Neural cell (in vitro differentiated cells): ENCODE data around the gene FAM107B. TPM values are rescaled to one million over a fixed set of nuclear protein-coding genes. Genes with fewer than 3 reads are reported as not detected.

Source experiments
- H2AFZ ChIP-seq: fragments of 200-600, 300-800 bp; sonication (generic), shearing (Covaris generic); 2 replicates; pipeline ENCODE4 v1.6.0; 2014; ENCODE audit warnings: low read depth, mild to moderate bottlenecking, antibody characterized with exemption, low read length, moderate library complexity
- H3F3A ChIP-seq: fragments of 200-600 bp; shearing (Covaris generic); 2 replicates; pipeline ENCODE4 v1.6.1; 2016; ENCODE audit warnings: mild to moderate bottlenecking, moderate library complexity, mixed read lengths, antibody characterized with exemption, low read length; ENCODE audit not compliant: insufficient read depth, poor library complexity, severe bottlenecking
- H3K27ac ChIP-seq: fragments of 200-600, 300-800 bp; sonication (generic), shearing (Covaris generic); 2 replicates; pipeline ENCODE4 v1.5.1; 2014; ENCODE audit warnings: mild to moderate bottlenecking, low read length, moderate library complexity
- H3K27me3 ChIP-seq: fragments of 300-800, 200-600 bp; sonication (generic), shearing (Covaris generic); 2 replicates; pipeline ENCODE4 v1.6.0; 2014; ENCODE audit warnings: mild to moderate bottlenecking, low read depth, low read length, moderate library complexity; ENCODE audit not compliant: insufficient read depth
- H3K36me3 ChIP-seq: fragments of 300-800, 200-600 bp; sonication (generic), shearing (Covaris generic); 2 replicates; pipeline ENCODE4 v1.5.1; 2014; ENCODE audit warnings: mild to moderate bottlenecking, antibody characterized with exemption, low read length, moderate library complexity; ENCODE audit not compliant: insufficient read depth
- H3K4me2 ChIP-seq: fragments of 300-800, 200-600 bp; sonication (generic), shearing (Covaris generic); 2 replicates; pipeline ENCODE4 v1.6.0; 2014; ENCODE audit warnings: mild to moderate bottlenecking, low read length
- H3K4me3 ChIP-seq: fragments of 300-800, 200-600 bp; sonication (generic), shearing (Covaris generic); 2 replicates; pipeline ENCODE4 v1.5.1; 2014; ENCODE audit warnings: mild to moderate bottlenecking, low read length, moderate library complexity
- H3K79me2 ChIP-seq: fragments of 200-600 bp; shearing (Covaris generic); replicated peaks from 2 replicates; pipeline ENCODE4 v1.6.0; 2014; ENCODE audit warnings: mild to moderate bottlenecking, low read length, moderate library complexity; ENCODE audit not compliant: insufficient read depth
- H3K9ac ChIP-seq: fragments of 300-800, 200-600 bp; sonication (generic), shearing (Covaris generic); 2 replicates; pipeline ENCODE4 v1.6.1; 2016; ENCODE audit warnings: mild to moderate bottlenecking, low read length, mixed read lengths
- H3K9me2 ChIP-seq: fragments of 200-600 bp; shearing (Covaris generic); 2 replicates; pipeline ENCODE4 v1.6.1; 2016; ENCODE audit warnings: mild to moderate bottlenecking, low read length, mixed read lengths; ENCODE audit not compliant: insufficient read depth
- H3K9me3 ChIP-seq: fragments of 200-600, 300-800 bp; sonication (generic), shearing (Covaris generic); 2 replicates; pipeline ENCODE4 v1.6.1; 2016; ENCODE audit warnings: mild to moderate bottlenecking, mixed run types, low read length, moderate library complexity, mixed read lengths
- H4K20me1 ChIP-seq: fragments of 200-600 bp; shearing (Covaris generic); 2 replicates; pipeline ENCODE4 v1.6.1; 2016; ENCODE audit warnings: mild to moderate bottlenecking, mixed run types; ENCODE audit not compliant: insufficient read depth
- CTCF ChIP-seq: fragments of 450-650 bp; IDR thresholded peaks from 2 replicates; pipeline ENCODE4 v1.5.1; 2014; ENCODE audit warnings: antibody characterized with exemption, mild to moderate bottlenecking, moderate library complexity; ENCODE audit not compliant: poor library complexity, severe bottlenecking
- EP300 ChIP-seq: fragments of 450-650 bp; conservative IDR thresholded peaks from 2 replicates; pipeline ENCODE4 v1.6.1; 2014; ENCODE audit warnings: antibody characterized with exemption, mild to moderate bottlenecking, moderate library complexity; ENCODE audit not compliant: poor library complexity, severe bottlenecking
- EZH2 ChIP-seq: fragments of 200-600, 300-800 bp; shearing (Covaris generic), sonication (generic); IDR thresholded peaks from 2 replicates; pipeline ENCODE4 v1.6.1; 2014; ENCODE audit warnings: antibody characterized with exemption, low read length, borderline replicate concordance, mild to moderate bottlenecking; ENCODE audit not compliant: insufficient read depth, poor library complexity, severe bottlenecking
- MXI1 ChIP-seq: fragments of 450-650 bp; conservative IDR thresholded peaks from 2 replicates; pipeline ENCODE4 v1.6.1; 2014; ENCODE audit warnings: antibody characterized with exemption, mild to moderate bottlenecking; ENCODE audit not compliant: poor library complexity, severe bottlenecking
- POLR2AphosphoS5 ChIP-seq: IDR thresholded peaks from 2 replicates; pipeline ENCODE4 v1.6.1; 2012
- RAD21 ChIP-seq: fragments of 450-650 bp; conservative IDR thresholded peaks from 2 replicates; pipeline ENCODE4 v1.6.1; 2014; ENCODE audit warnings: antibody characterized with exemption, mild to moderate bottlenecking, moderate library complexity
- REST ChIP-seq: IDR thresholded peaks from 2 replicates; pipeline ENCODE4 v1.6.1; 2012; ENCODE audit warnings: borderline replicate concordance
- SMC3 ChIP-seq: fragments of 450-650 bp; conservative IDR thresholded peaks from 2 replicates; pipeline ENCODE4 v1.6.1; 2014; ENCODE audit warnings: antibody characterized with exemption, mild to moderate bottlenecking, moderate library complexity; ENCODE audit not compliant: poor library complexity
- TAF1 ChIP-seq: IDR thresholded peaks from 2 replicates; pipeline ENCODE4 v1.6.1; 2012; ENCODE audit warnings: low read depth
- polyA plus RNA-seq: library from polyadenylated mRNA; depleted of rRNA; stranded (reverse); fragments of >200 nt; gene quantifications from 2 replicates; pipeline ENCODE4 v1.2.3, GENCODE V29; 2014

The FAM107B gene
- polyA plus RNA-seq, 1 donor from 2014 or later = 106 TPM

- no peaks in the 10 kb centered on the region for H3K27me3 ChIP-seq
- H3K4me3 ChIP-seq = no peak overlapping the region
- H3K4me2 ChIP-seq = no peak overlapping the region
- H3K9me3 ChIP-seq = no peaks in the 10 kb centered on the region
- H2AFZ ChIP-seq = no peak overlapping the region
- no peak overlapping the region for H3K27ac ChIP-seq
- no peak overlapping the region for H3K9ac ChIP-seq
- no peak for TF ChIP-seq EP300
- no peak for TF ChIP-seq POLR2AphosphoS5
- TF ChIP-seq TAF1 = no peak
- no peak for TF ChIP-seq CTCF
- no peak for TF ChIP-seq MXI1
- no peak for TF ChIP-seq SMC3
- no peak for TF ChIP-seq RAD21
- no peak for TF ChIP-seq EZH2
- no peak for TF ChIP-seq REST
- no peaks in the 10 kb centered on the region for H3K9me2 ChIP-seq
- H3K36me3 ChIP-seq = no peaks in the 10 kb centered on the region
- H4K20me1 ChIP-seq = no peaks in the 10 kb centered on the region
- H3F3A ChIP-seq = no peaks in the 10 kb centered on the region
- no peaks in the 10 kb centered on the region for H3K79me2 ChIP-seq
Observed at GRCh38 chr10:14478201-14478600, 296.5 kb downstream of the FAM107B start.

- no peaks in the 10 kb centered on the region for H3K36me3 ChIP-seq
- H4K20me1 ChIP-seq = no peaks in the 10 kb centered on the region
- H3K27me3 ChIP-seq = no peaks in the 10 kb centered on the region
- no peak overlapping the region for H2AFZ ChIP-seq
- TF ChIP-seq POLR2AphosphoS5 (no peak), REST (no peak), EP300 (no peak), SMC3 (no peak), CTCF (no peak), MXI1 (no peak)
- no peaks in the 10 kb centered on the region for H3F3A ChIP-seq
- no peaks in the 10 kb centered on the region for H3K79me2 ChIP-seq
- no peak overlapping the region for H3K4me3 ChIP-seq
- no peaks in the 10 kb centered on the region for H3K9me3 ChIP-seq
- H3K27ac ChIP-seq = no peak overlapping the region
- no peak overlapping the region for H3K4me2 ChIP-seq
- no peaks in the 10 kb centered on the region for H3K9me2 ChIP-seq
- no peak overlapping the region for H3K9ac ChIP-seq
Observed at GRCh38 chr10:14477408-14477710, 297.3 kb downstream of the FAM107B start.
